LNCaP clone FGC (cell line): ENCODE results near the gene CAST.

ENCODE experiments used
- DNase-seq: peaks from one replicate; pipeline ENCODE4 v3.0.0-alpha.2; 2011; ENCODE audit warnings: low read depth
- H3K4me3 ChIP-seq: 2 replicates; pipeline ENCODE4 v1.5.1; 2011; ENCODE audit warnings: mild to moderate bottlenecking, low read depth, low read length, control low read depth
- CTCF ChIP-seq: IDR thresholded peaks from 2 replicates; pipeline ENCODE4 v1.5.1; 2012; ENCODE audit warnings: mild to moderate bottlenecking; ENCODE audit not compliant: control insufficient read depth, insufficient read depth; ENCODE audit errors: extremely low read depth

The CAST gene

DNA sequence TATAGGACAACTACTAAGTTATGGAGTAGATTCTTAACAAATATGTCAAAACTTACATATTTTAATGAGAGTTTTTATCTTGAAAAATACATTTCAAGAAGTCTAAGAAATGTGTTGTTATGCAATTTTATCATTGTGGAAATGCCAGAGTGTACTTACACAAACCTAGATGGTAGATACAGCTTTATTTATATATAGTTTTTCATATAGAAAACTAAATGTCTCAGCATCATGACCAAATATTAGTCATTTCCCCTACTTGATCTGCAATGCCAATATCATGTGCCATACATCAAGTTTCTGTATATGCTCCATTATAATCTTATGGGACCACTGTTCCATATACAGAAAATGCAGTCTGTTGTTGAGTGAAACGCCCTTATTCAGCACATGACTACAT is 28.7 kb downstream of the CAST start:
- no peak for TF ChIP-seq CTCF
- no peak overlapping the region for H3K4me3 ChIP-seq
- DNase-seq = no peak

GRCh38 chr5:96691503-96692303 is 29.5 kb downstream of the CAST start:
- H3K4me3 ChIP-seq = no peak overlapping the region
- no peak for TF ChIP-seq CTCF
- DNase-seq = no peak

DNA sequence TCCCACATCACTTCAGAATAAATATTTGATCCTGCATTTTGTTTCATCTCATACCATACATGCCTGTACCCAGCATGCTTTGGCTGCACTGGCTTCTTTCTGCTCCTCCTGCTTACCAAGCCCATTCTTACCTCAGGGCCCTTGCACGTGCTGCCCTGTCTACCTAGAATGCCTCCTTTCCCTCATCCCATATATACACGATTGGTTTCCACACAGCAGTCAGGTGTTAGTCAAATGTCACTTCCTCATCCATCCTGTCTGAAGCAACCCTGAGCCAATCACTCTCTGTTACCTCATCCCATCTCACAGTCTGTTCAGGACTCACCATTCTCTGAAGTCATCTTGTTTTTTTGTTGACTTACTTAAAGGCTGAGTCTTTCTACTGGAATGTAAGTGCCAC is 30.3 kb downstream of the CAST start:
- no peak for DNase-seq
- no peak for TF ChIP-seq CTCF

DNA sequence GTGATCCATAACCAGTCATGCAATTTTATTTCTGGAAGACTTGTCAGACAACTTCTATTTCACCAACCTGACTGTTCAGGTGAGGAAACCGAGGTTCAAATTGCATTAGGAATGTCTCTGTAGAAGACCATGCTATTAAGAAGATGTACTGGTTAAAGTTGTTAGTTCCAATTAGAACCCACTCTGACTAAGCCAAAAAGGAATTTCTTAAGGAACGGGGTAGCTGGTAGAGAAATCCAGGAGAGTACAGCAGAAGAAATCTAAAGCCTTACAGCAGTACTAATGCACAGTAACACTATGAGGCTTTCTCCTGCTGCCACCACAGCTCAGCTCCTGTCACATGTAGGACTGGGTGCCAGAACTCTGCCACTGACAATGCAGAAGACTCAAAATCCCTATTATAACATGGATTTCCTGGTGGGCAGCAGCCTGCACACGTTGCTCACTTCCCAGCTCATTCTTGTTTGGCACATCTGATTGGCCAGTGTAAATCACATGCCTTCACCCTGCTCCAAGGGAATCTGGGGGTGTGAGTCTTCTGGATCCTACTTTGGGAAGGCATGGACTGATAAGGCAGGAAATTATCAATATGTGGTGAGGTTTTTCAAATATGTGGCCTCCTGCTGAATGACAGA is 37.1 kb downstream of the CAST start:
- DNase-seq = no peak
- H3K4me3 ChIP-seq = no peak overlapping the region
- no peak for TF ChIP-seq CTCF

More for the DNA sequence above, 30.3 kb downstream of the CAST start:
- H3K4me3 ChIP-seq = no peak overlapping the region

DNA sequence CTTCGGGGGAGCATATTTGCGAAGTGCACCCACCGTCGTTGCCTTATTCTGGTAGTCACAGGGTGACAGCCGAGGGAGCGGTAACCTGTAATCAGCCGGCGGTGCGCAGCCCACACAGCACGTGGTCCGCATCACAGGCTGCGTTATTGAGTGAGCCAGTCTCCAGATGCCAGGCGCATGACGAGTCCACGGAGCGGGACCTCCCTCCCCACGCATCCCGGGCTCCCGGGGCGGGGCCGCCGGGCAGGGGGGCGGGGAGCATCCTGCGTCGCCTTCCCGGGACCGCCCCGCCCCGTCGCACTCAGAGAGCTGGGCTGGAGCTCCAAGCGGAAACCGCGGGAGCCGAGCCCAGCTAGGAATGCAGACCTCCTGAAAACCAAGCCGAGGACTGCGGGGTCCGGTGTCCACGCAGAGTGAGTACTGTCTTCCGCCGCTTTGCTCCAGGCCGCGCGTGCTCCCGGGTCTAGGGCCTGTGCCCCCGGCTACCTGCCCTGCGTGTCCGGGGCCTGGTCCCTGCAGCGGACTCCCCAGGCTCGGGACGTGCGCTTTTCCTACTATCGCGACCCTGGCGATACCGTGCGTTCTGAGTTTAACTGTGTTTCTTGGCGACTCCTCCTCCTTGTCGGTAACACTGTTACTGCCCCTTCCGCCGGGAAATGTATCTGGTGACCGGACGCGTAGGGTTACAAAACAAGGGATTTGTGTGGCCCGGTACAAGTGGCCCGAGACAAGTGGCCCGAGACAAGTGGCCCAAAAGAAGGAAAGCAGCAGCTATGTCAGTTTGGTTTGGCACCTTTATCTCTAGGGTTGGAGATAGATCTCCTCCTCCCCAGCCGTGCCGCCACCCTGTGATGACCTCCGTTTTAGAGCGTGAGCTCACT is 40.6 kb downstream of the CAST start:
- TF ChIP-seq CTCF = no peak
- no peak for DNase-seq
- peak overlapping the region; percentile 63 for H3K4me3 ChIP-seq

DNA sequence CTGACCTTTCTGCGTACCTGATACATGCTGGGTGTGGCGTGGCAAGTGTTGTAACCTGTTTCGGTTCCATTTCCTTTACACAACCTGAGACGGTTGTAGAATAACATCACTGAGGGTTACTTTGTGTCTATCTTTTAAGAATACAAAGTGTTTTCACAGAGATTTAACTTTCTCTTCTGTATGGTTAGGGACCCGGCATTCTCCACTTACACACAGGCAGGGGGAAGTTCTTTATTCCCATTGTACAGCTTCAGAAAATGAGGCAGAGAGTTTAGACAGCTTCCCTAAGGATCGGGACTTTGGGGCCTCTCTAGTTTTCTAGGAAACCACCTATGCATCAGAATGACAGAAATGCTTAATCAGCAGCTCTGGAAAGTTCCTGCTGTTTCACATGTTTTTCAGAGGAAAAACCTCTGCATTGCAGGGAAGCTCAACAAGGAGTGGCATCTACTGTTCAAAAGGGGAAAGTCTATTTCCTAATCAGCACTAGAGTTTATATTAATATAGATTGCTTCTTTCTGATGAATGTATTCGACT is 41.3 kb downstream of the CAST start:
- DNase-seq = no peak
- TF ChIP-seq CTCF = no peak
- H3K4me3 ChIP-seq = peak overlapping the region; percentile 63
